ENCODE results near the gene SLC17A7. TPM values are rescaled to one million over a fixed set of nuclear protein-coding genes. Genes with fewer than 3 reads are reported as not detected.

SLC17A7 gene
- total RNA-seq, 1 experiment from 2014 or later = 1.6 TPM

DNA sequence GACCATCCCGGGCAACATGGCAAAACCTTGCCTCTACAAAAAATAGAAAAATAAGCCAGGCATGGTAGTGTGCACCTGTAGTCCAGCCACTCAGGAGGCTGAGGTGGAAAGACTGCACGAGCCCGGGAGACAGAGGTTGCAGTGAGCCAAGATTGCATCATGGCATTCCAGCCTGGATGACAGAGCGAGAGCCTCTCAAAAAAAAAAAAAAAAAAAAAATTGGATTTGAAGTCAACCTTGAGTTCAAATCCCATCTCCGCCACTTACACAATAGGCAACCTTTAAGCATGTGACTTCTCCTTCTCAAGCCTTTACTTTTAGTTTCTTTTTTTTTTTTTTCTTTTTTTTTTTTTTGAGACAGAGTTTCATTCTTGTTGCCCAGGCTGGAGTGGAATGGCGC is 41.3 kb downstream of the SLC17A7 start:
- Mint-ChIP-seq H3K4me3 (no peak overlapping the region), H3K4me1 (peaks cover 54% of the 10 kb centered on the region), H3K36me3 (no peaks in the 10 kb centered on the region), H3K27me3 (ENCODE audit: low read depth) (no peaks in the 10 kb centered on the region; the same call in 1 of the 2 replicates), H3K27ac (no peak overlapping the region), H3K9me3 (no peaks in the 10 kb centered on the region)
- POLR2A ChIA-PET = interaction anchor here (0.7 kb wide), 1 partner anchor 16 kb away, joined by 5 read pairs; no protein-coding TSS in a partner anchor
- no peak for TF ChIP-seq ATF1 (CRISPR knock-in tag; IDR thresholded peaks at IDR 0.05)
- TF ChIP-seq GABPB1 (CRISPR knock-in tag; IDR thresholded peaks at IDR 0.05) = peak; percentile 85
- no peak for DNase-seq (ENCODE audit: low spot score)
- no peak for ATAC-seq
- CTCF ChIA-PET = no interaction called here

DNA sequence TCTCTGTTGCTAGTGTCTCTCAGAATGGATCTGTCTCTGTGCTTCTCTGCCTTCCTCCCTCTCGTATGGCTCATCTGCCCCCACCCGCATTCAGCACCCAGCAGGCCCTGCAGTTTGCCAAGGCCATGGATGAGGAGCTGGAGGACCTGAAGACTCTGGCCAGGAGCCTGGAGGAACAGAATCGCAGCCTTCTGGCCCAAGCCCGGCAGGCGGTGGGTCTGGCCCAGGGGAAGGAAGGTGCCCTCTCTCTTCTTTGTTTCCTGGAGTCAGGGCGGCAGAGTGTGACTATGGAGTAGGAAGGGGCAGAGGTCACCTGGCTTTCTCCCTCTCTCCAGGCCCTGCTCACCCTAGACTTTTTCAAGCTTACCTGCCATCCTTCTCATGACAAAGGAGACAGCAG is 42.4 kb downstream of the SLC17A7 start:
- ChIA-PET POLR2A (no interaction called here), CTCF (interaction anchor here (0.8 to 2.0 kb wide), 4 partner anchors 19 to 46 kb away, joined by 3 to 6 read pairs (median 3); partner anchors contain the start of gene DKKL1)
- H3K36me3 Mint-ChIP-seq = no peaks in the 10 kb centered on the region
- ATAC-seq (no peak), DNase-seq (ENCODE audit: low spot score) (no peak)
- H3K4me1 Mint-ChIP-seq = peaks cover 51% of the 10 kb centered on the region
- H3K9me3 Mint-ChIP-seq = no peaks in the 10 kb centered on the region
- H3K4me3 Mint-ChIP-seq = no peak overlapping the region
- no peak overlapping the region for H3K27ac Mint-ChIP-seq
- no peak for TF ChIP-seq SP1 (CRISPR knock-in tag; conservative IDR thresholded peaks at IDR 0.05)
- TF ChIP-seq JAZF1 (CRISPR knock-in tag; IDR thresholded peaks at IDR 0.05) = no peak
- no peak for TF ChIP-seq RELA (CRISPR knock-in tag; IDR thresholded peaks at IDR 0.05; ENCODE audit: borderline replicate concordance)
- TF ChIP-seq, protein P1, sequence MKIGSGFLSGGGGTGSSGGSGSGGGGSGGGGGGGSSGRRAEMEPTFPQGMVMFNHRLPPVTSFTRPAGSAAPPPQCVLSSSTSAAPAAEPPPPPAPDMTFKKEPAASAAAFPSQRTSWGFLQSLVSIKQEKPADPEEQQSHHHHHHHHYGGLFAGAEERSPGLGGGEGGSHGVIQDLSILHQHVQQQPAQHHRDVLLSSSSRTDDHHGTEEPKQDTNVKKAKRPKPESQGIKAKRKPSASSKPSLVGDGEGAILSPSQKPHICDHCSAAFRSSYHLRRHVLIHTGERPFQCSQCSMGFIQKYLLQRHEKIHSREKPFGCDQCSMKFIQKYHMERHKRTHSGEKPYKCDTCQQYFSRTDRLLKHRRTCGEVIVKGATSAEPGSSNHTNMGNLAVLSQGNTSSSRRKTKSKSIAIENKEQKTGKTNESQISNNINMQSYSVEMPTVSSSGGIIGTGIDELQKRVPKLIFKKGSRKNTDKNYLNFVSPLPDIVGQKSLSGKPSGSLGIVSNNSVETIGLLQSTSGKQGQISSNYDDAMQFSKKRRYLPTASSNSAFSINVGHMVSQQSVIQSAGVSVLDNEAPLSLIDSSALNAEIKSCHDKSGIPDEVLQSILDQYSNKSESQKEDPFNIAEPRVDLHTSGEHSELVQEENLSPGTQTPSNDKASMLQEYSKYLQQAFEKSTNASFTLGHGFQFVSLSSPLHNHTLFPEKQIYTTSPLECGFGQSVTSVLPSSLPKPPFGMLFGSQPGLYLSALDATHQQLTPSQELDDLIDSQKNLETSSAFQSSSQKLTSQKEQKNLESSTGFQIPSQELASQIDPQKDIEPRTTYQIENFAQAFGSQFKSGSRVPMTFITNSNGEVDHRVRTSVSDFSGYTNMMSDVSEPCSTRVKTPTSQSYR (CRISPR knock-in tag; IDR thresholded peaks at IDR 0.05) = no peak
- no peak for TF ChIP-seq ZNF219 (CRISPR knock-in tag; IDR thresholded peaks at IDR 0.05; ENCODE audit: borderline replicate concordance)
- no peak for TF ChIP-seq KAT7 (CRISPR knock-in tag; IDR thresholded peaks at IDR 0.05; ENCODE audit: borderline replicate concordance)
- no peak for TF ChIP-seq USF2 (CRISPR knock-in tag; IDR thresholded peaks at IDR 0.05)
- TF ChIP-seq, protein P2, sequence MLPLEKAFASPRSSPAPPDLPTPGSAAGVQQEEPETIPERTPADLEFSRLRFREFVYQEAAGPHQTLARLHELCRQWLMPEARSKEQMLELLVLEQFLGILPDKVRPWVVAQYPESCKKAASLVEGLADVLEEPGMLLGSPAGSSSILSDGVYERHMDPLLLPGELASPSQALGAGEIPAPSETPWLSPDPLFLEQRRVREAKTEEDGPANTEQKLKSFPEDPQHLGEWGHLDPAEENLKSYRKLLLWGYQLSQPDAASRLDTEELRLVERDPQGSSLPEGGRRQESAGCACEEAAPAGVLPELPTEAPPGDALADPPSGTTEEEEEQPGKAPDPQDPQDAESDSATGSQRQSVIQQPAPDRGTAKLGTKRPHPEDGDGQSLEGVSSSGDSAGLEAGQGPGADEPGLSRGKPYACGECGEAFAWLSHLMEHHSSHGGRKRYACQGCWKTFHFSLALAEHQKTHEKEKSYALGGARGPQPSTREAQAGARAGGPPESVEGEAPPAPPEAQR (CRISPR knock-in tag; IDR thresholded peaks at IDR 0.05) = no peak
- TF ChIP-seq ELF4 (CRISPR knock-in tag; IDR thresholded peaks at IDR 0.05; ENCODE audit: low read depth) = no peak
- TF ChIP-seq ZBTB43 (CRISPR knock-in tag; IDR thresholded peaks at IDR 0.05) = no peak
- TF ChIP-seq, protein P3, sequence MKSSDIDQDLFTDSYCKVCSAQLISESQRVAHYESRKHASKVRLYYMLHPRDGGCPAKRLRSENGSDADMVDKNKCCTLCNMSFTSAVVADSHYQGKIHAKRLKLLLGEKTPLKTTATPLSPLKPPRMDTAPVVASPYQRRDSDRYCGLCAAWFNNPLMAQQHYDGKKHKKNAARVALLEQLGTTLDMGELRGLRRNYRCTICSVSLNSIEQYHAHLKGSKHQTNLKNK (CRISPR knock-in tag; IDR thresholded peaks at IDR 0.05) = no peak
- TF ChIP-seq, protein P4, sequence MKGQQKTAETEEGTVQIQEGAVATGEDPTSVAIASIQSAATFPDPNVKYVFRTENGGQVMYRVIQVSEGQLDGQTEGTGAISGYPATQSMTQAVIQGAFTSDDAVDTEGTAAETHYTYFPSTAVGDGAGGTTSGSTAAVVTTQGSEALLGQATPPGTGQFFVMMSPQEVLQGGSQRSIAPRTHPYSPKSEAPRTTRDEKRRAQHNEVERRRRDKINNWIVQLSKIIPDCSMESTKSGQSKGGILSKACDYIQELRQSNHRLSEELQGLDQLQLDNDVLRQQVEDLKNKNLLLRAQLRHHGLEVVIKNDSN (CRISPR knock-in tag; IDR thresholded peaks at IDR 0.05) = no peak
- TF ChIP-seq ZNF423 (CRISPR knock-in tag; IDR thresholded peaks at IDR 0.05) = no peak
- no peak for TF ChIP-seq ZNF121 (CRISPR knock-in tag; IDR thresholded peaks at IDR 0.05)
- TF ChIP-seq ATF6 (CRISPR knock-in tag; IDR thresholded peaks at IDR 0.05) = no peak
- TF ChIP-seq CREB1 (CRISPR knock-in tag; IDR thresholded peaks at IDR 0.05) = no peak
- TF ChIP-seq, protein P5, sequence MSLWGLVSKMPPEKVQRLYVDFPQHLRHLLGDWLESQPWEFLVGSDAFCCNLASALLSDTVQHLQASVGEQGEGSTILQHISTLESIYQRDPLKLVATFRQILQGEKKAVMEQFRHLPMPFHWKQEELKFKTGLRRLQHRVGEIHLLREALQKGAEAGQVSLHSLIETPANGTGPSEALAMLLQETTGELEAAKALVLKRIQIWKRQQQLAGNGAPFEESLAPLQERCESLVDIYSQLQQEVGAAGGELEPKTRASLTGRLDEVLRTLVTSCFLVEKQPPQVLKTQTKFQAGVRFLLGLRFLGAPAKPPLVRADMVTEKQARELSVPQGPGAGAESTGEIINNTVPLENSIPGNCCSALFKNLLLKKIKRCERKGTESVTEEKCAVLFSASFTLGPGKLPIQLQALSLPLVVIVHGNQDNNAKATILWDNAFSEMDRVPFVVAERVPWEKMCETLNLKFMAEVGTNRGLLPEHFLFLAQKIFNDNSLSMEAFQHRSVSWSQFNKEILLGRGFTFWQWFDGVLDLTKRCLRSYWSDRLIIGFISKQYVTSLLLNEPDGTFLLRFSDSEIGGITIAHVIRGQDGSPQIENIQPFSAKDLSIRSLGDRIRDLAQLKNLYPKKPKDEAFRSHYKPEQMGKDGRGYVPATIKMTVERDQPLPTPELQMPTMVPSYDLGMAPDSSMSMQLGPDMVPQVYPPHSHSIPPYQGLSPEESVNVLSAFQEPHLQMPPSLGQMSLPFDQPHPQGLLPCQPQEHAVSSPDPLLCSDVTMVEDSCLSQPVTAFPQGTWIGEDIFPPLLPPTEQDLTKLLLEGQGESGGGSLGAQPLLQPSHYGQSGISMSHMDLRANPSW (CRISPR knock-in tag; conservative IDR thresholded peaks at IDR 0.05; ENCODE audit: low read depth) = no peak
- TF ChIP-seq ZNF232 (CRISPR knock-in tag; IDR thresholded peaks at IDR 0.05) = no peak
- H3K27me3 Mint-ChIP-seq (ENCODE audit: low read depth) = no peaks in the 10 kb centered on the region; the same call in 1 of the 2 replicates

All from WTC11 (cell line).